Measurements from ENCODE around the gene CLEC3A. TPM values are rescaled to one million over a fixed set of nuclear protein-coding genes. Genes with fewer than 3 reads are reported as not detected.

CLEC3A gene
- total RNA-seq, 2 donors from 2014 or later: not detected

Other genes with a start within 250 kb of the CLEC3A start
- not detected for gene VAT1L, start 234.0 kb upstream of the CLEC3A start, total RNA-seq
- 10 to 100 TPM; 26.8 to 29.7 TPM for gene WWOX, start 77.1 kb downstream of the CLEC3A start, total RNA-seq

All from T-helper 17 cell (primary cell).